Stimulated activated CD4-positive, alpha-beta T cell treated with anti-CD3 and anti-CD28 coated beads, Interleukin-1b, Interleukin-23, amount 100 ng/mL, for 4 hours (primary cell): ENCODE results near the gene PRKG1.

ENCODE experiments used
- DNase-seq, 2 donors: peaks; one replicate each; pipeline ENCODE4 v3.0.0-alpha.2; 2020; ENCODE audit warnings: low read depth in 2 of 2

PRKG1 gene

DNA sequence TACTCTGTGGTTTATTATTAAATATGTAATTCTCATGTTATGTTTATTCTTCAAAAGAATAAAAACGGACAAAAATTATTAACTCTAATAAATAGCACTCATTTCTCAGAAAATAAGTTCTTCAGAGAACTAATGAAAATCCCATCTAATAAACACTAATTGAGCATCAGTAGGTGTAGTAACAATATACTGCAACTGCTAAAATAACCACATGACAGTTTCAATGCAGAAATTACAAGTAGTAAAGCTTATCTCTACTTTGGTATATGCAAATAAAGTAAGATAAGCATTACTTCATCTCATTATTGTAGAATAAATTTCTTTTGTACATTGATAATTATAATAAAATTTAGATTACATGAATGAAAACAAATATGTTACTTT is 1183.4 kb downstream of the PRKG1 start:
- DNase-seq = no peak

- no peak for DNase-seq
Observed at GRCh38 chr10:52258799-52259425, 1184.6 kb downstream of the PRKG1 start.

DNA sequence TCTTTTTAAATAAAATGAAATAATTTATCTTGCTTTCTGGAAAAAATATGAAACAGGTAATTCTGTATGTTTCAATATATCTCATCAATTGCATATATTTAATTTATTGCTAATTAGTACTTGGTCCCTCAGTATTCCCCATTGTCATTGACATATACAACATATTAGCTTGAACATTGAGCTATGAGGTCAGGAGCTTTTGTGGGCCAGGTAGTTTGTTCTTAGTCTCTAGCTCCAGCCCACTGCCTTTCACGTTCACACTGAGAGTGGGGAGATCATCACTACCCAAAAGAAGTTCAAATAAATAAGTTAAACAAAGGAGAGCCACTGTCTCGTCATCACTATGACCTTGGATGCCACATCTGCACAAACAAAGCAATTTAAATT is 1185.1 kb downstream of the PRKG1 start:
- no peak for DNase-seq

DNA sequence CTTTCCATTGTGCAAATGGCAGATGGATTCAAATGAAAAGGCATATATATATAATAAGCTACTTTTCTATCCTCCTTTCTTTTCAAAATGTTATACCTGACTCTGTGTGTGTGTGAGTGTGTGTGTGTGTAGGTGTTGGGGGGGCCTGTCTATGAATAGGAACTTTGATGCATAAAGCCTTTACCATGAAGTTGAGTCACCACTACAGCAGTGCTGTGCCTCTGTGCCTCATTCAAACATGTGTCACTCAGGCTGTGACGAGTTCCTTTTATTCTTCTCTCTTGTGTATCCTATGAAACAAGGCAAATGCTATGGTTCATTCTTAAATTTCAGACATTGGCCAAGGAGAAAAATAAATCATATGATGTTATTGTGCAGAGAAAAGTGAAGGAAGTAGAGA is 1187.1 kb downstream of the PRKG1 start:
- no peak for DNase-seq

GRCh38 chr10:52265131-52265926 is 1191.0 kb downstream of the PRKG1 start:
- no peak for DNase-seq

DNA sequence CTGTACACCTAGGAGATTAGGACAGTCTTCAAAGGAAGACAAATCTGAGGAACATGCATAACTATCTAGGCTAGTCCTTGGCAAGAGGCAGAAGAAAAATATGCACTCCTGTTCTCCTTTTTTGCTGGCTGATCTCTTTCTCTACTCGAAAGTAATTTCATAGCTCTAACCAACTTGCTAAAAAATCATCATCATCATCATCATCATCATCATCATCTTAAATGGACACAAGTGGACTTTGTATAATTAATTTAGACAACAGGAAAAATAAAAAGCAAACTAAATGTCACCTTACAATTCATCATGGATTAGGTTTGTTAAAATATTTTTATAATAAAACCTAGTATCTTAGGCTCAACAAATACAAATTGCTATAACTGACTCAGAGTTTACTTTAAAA is 1192.6 kb downstream of the PRKG1 start:
- DNase-seq = no peak

- no peak for DNase-seq
Observed at GRCh38 chr10:52268790-52269189, 1194.5 kb downstream of the PRKG1 start.

GRCh38 chr10:52269233-52269632 is 1194.9 kb downstream of the PRKG1 start:
- no peak for DNase-seq

- no peak for DNase-seq
Observed at GRCh38 chr10:52276163-52276562, 1201.9 kb downstream of the PRKG1 start.

- no peak for DNase-seq
Observed at GRCh38 chr10:52276986-52277385, 1202.7 kb downstream of the PRKG1 start.

DNA sequence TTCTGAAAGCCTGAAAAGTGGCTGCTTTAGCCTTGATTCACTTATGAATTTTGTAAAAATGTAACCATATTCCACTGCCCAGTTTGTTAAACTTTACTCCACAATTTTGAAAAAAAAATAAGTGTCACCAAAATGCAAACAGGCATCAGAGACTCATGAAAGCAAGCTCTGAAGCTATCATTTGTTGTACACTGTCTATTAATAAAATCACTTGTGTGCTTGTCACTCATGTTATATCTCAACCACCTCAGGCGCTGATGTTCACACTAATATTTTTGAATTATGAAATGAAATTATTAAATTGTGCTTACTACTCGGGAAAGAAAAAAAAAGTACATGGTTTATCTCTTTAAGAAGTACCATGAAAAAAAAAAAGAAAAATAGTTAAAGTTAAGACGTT is 1205.3 kb downstream of the PRKG1 start:
- DNase-seq = no peak

GRCh38 chr10:52280051-52280450 is 1205.8 kb downstream of the PRKG1 start:
- DNase-seq = no peak

- no peak for DNase-seq
Observed at GRCh38 chr10:52283174-52283573, 1208.9 kb downstream of the PRKG1 start.

- no peak for DNase-seq
Observed at GRCh38 chr10:52284416-52285013, 1210.2 kb downstream of the PRKG1 start.

GRCh38 chr10:52287866-52288265 is 1213.6 kb downstream of the PRKG1 start:
- no peak for DNase-seq

DNA sequence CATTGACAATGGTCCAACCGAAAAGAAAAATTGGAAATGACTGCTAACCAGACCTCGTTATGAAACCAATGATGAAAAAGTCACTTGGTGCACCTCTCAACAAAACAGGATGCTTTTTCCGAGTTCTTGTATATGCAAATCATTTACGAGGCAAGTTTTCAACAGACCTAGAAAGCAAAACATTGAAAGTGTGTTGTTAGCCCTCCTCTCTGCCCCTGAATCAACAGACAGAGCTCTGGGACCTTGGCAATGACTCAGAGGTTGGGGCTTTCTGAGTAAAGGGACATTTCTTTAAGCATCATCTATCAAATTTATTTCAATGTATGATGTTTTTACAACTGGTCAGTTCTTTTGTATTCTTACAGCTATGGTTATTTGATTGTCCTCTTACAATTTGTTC is 1223.5 kb downstream of the PRKG1 start:
- no peak for DNase-seq

- no peak for DNase-seq
Observed at GRCh38 chr10:52300599-52301277, 1226.5 kb downstream of the PRKG1 start.

- DNase-seq = no peak
Observed at GRCh38 chr10:52308251-52309031, 1234.2 kb downstream of the PRKG1 start.

DNA sequence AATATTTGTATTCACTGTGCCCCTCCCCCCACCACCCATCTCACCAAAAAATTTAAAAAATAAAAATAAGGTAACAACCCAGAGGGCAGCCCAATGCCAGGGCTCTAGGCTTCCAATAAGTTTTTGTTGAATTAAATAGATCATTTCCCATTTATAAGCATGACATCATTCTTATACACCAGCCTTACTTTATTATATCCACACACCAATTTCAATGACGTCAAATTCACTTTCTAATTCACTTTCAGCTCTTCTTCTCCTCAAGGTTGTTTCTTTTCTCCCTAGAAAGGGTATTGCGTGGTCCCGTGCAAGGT is 1238.6 kb downstream of the PRKG1 start:
- no peak for DNase-seq

GRCh38 chr10:52313256-52313932 is 1239.1 kb downstream of the PRKG1 start:
- DNase-seq = no peak
